ENCODE results near the gene MBD5.
"Not testable (repeated sequence)": the region's sequence is repeated elsewhere in the genome, so short reads cannot be mapped to it uniquely, and the experiment has no call there.

Gene MBD5

DNA sequence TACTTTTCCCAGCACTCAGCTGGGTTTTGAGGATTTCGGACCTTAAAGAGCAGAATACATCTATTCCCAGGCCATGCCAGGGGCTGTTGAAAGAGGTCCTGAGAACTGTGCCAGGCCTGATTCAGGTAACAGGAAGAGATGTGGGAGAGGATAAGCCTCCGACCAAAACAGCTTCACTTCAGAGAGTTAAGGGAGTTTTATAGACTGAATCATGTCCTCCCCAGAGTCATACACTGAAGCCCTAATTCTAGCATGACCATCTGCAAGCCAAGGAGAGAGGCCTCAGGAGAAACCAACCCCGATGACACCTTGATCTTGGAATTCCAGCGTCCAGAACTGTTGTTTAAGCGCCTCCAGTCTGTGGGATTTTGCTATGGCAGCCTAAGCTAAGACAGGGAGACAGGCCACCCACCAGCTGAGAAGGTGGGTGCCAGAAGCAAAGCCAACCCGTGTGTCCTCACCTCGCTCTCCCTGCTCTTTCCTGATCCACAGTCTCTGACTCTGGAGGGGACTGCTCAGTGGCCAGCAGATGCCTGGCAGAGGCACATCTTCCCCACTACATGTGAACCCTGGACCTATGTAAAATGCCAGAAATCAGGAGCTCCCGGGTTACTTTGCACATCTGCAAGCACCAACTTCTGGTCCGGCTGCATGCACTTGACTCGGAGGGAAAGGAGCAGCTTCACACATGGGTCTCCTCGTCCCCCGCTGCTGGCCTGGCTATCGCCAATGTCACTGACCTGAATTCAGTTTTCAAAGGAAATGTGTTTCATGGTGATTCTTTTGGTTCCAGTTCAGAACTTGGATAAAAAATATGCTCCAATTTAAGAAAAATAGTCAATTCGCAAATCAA lies 506.8 kb downstream of the MBD5 start:
- peak; percentile 70 for DNase-seq

- DNase-seq = no peak
Observed at GRCh38 chr2:148528356-148529064, 507.6 kb downstream of the MBD5 start.

GRCh38 chr2:148529745-148530144 lies 508.9 kb downstream of the MBD5 start:
- no peak for DNase-seq

DNA sequence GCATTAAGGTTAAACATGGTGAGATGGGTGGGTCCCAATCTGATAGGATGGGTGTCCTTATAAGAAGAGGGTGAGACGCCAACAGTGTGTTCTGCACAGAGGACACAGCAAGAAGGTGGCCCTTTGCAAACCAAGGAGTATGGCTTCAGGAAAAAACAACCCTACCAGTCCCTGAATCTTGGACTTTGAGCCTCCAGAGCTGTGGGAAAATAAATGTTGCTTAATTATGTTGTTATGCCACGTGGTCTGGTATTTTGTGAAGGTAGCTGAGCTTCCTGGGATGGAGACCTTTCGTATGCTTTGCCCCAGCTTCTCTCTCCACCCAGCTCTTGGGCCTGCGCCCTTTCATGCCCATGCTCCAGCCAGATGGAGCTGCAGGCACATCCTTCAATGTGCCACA lies 509.5 kb downstream of the MBD5 start:
- DNase-seq = no peak

DNA sequence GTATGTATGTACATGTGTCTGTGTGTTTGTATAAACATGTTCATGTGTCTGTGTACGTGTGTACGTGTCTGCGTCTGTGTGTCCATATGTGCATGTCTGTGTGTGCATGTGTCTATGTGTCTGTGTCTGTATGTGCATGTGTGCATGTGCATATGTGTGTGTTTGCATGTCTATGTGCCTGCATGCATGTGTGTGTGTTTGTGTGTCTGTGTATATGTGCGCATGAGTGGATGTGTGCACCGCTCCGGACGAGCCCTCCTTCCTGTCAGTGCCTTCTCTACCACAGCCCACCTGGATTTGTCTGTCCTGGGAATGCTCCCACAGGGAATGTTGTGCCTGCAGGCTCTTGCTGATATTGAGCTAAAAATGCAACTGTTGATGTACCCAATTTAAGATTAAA lies 510.3 kb downstream of the MBD5 start:
- no peak for DNase-seq

GRCh38 chr2:148531669-148532428 lies 511.0 kb downstream of the MBD5 start:
- DNase-seq = no peak

GRCh38 chr2:148533004-148533403 lies 512.1 kb downstream of the MBD5 start:
- no peak for DNase-seq

DNA sequence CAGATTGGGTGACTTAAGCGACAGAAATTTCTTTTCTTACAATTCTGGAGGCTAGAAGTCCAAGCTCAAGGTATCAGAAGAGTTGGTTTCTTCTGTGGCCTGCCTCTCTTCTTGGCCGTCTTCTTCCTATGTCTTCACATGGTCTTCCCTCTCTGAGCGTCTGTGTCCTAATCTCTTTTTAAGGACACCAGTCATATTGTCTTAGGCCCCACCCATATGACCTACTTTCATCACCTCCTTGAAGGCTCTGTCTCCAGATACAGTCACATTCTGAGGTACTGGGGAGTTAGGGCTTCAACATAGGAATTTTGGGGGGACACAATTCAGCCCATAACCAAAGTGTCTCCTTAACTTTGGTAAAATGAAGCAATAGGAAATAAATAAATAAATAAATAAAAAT lies 512.8 kb downstream of the MBD5 start:
- DNase-seq = no peak

- no peak for DNase-seq
Observed at GRCh38 chr2:148534416-148535204, 513.7 kb downstream of the MBD5 start.

GRCh38 chr2:148538375-148538774 lies 517.5 kb downstream of the MBD5 start:
- no peak for DNase-seq

DNA sequence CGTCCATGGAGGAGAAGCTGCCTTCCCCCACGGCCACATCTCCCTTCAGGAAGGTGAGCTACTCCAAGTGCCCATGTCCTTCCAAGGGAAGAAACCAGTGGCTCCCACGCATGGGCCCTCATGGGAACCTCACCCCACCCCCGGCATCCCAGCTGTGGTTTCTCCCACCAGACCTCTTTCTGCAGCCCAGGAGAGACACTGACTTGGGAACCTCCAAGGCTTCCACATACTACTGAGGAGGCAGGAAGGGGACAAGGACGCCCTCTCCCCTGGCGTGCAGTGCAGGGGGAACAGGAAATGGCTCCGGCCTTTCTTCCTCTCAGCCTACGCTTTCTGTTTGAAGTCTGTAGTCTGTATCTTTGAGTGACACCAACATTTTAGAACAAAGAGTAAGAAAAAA lies 519.1 kb downstream of the MBD5 start:
- no peak for DNase-seq

- DNase-seq = no peak
Observed at GRCh38 chr2:148541792-148542191, 520.9 kb downstream of the MBD5 start.

- no peak for DNase-seq
Observed at GRCh38 chr2:148542614-148543013, 521.7 kb downstream of the MBD5 start.

DNA sequence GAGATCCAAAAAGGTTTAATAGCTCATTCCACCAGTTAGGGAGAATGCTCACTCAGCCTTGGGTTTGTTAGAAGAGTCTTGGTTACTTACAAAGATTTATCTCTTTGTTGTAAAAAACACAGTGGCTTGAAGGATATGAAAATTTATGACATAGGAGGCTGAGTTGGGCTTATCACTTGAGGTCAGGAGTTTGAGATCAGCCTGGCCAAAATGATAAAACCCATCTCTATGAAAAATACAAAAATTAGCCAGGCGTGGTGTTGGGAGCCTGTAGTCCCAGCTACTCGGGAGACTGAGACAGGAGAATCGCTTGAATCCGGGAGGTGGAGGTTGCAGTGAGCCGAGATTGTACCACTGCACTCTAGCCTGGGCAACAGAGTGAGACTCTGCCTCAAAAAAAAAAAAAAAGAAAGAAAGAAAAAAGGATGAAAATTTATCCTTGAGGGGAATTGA lies 522.2 kb downstream of the MBD5 start:
- not testable (repeated sequence) for DNase-seq

- DNase-seq = no peak
Observed at GRCh38 chr2:148545390-148546256, 524.7 kb downstream of the MBD5 start.

- DNase-seq = no peak
Observed at GRCh38 chr2:148546270-148546669, 525.4 kb downstream of the MBD5 start.

DNA sequence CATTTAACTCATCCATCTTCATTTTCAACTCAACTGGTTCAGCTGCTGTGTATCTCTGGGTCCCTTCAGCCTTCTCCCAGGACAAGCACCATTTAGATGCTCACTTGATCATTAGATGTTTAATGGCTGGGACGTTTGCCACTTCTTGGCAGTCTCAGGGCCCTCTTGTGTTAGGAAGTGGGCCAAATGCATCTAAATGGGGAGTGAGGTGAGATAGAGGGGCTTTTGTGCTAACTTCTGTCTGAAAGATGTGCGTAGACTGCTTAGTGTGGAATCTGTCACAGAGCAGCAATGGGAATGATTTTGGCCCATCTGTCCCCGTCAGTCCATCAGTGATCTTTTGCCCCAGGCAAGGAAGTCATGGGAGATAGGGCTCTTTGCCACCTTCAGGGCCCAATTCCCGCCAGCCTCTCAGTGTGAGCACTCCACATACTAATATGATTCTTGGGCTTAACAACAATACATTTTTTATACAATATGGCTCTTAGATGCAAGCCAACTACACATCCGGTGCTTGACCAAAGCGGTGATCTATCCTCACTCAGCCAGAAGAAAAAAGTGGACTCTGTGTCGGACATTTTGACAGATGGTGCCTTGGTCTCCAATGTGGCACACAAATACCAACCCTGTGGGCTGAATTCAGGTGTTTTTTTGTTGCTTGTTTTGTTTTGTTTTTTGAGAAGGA lies 528.0 kb downstream of the MBD5 start:
- no peak for DNase-seq

DNA sequence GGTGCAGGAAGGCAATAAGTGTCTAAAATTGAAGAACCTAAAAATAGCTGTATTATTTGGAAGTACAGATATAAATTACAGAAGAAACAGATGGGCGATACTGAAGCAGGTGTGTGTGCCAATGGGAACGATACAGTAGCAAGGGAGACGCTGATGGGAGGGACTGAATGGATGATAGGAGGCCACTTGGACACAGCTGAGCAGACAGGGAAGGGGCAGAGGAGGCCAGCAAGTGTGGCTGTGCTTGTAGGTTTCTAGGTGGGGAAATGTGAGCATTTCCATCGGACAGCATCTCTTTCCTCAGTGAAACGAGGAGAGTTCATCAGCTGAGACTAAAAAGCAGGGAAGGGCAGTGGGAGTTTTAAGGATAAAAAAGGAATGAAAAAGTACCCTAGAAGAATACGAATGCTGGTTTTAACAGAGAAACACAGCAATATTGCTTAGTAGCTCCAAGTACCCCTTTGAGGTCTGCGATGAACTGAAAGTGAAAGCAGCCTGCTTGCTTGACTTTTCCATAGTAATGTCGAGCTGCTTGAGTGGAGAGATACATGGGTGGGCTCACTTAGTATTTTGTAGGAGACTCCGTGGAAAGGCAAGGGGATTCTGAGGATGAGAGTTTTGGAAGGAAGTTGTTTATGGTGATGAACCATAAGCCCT lies 531.9 kb downstream of the MBD5 start:
- no peak for DNase-seq

DNA sequence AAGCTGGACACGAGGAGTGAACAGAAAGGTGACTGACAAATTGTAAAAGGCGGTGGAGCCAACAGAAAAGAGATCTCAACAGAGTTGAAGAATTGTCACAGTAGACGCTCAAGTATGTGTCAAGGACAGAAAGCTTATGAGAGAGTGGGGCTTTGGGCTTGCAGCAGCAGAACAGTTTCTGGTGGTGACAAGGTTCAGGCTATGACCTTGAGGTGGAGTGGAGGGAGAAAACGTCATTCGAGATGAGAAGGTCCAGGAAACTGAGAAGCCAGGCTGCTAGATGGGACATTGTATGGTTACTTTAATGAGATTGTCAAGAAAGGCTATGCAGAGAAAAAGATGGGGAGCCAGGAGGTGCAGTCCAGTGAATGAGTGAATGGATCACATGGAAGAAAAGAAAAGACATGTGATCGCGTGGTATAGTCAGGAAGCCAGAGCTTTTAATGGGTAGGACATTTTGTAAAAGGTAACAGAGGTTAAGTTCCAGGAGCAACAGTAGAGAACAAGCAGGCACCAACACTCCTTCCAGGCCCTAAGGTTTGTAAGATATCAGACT lies 532.5 kb downstream of the MBD5 start:
- no peak for DNase-seq

Measured in activated effector memory CD4-positive, alpha-beta T cell treated with anti-CD3 and anti-CD28 coated beads, Interleukin-2, amount 50 U/mL, for 16 hours (primary cell).